HAP-1 (cell line): ENCODE measurements around the gene MOB3C.

ENCODE experiments used
- DNase-seq, 2 experiments: peaks; one replicate each; pipeline ENCODE4 v3.0.0-alpha.2; 2016 to 2020; ENCODE audit warnings: low spot score in 2 of 2
- H3K27me3 ChIP-seq: fragments of 250-450 bp; sonication (Bioruptor Pico); 2 replicates; pipeline ENCODE4 v1.5.1; 2020; ENCODE audit warnings: low read depth, mild to moderate bottlenecking, moderate library complexity
- H3K36me3 ChIP-seq: fragments of 250-450 bp; sonication (Bioruptor Pico); replicated peaks from 2 replicates; pipeline ENCODE4 v1.5.1; 2020; ENCODE audit warnings: mild to moderate bottlenecking
- H3K4me1 ChIP-seq: fragments of 250-450 bp; sonication (Bioruptor Pico); 2 replicates; pipeline ENCODE4 v1.5.1; 2020; ENCODE audit warnings: mild to moderate bottlenecking
- H3K4me3 ChIP-seq: fragments of 250-450 bp; sonication (Bioruptor Pico); 2 replicates; pipeline ENCODE4 v1.5.1; 2020; ENCODE audit warnings: mild to moderate bottlenecking, moderate library complexity
- H3K9me3 ChIP-seq: fragments of 250-450 bp; sonication (Bioruptor Pico); 2 replicates; pipeline ENCODE4 v1.5.1; 2020; ENCODE audit warnings: mild to moderate bottlenecking, moderate library complexity
- in situ Hi-C: fragments of 300-500 bp; cut with MboI; formaldehyde crosslinking; loops from 3 replicates; pipeline ENCODE4 v1.14.3; 2020; ENCODE audit warnings: low sequenced_read_pairs, inconsistent platforms, mixed read lengths

The MOB3C gene

GRCh38 chr1:46585312-46585938 is 31.2 kb downstream of the MOB3C start:
- Histone ChIP-seq H3K4me3 (no peak overlapping the region), H3K27me3 (no peaks in the 10 kb centered on the region), H3K9me3 (no peaks in the 10 kb centered on the region), H3K4me1 (no peaks in the 10 kb centered on the region), H3K36me3 (peaks cover 15% of the 10 kb centered on the region)
- in situ Hi-C loops = no loop called here
- no peak for DNase-seq

DNA sequence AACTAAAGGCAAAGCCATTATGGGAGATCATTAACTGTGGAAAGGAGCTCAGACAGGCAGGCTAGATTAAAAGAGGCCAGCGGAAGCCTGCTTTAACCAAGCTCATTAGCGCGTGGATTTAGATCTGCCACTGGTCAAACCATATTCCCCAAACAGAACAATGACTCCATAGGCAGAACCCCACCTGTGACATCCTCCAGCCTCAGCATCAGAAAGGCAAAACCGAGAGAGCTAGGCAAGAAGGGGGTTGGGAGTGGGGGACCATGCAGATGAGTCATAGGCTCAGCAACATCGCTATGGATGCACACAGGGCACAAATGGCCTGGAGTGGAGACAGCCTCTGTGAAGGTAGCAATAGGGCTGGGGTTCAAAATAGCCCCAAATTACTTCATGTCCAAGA is 33.1 kb downstream of the MOB3C start:
- H3K36me3 ChIP-seq = peaks cover 15% of the 10 kb centered on the region
- in situ Hi-C loops = no loop called here
- H3K27me3 ChIP-seq = no peaks in the 10 kb centered on the region
- H3K4me1 ChIP-seq = no peaks in the 10 kb centered on the region
- DNase-seq = no peak
- no peaks in the 10 kb centered on the region for H3K9me3 ChIP-seq
- H3K4me3 ChIP-seq = no peak overlapping the region

GRCh38 chr1:46582972-46583371 is 33.6 kb downstream of the MOB3C start:
- DNase-seq = no peak
- no peaks in the 10 kb centered on the region for H3K9me3 ChIP-seq

DNA sequence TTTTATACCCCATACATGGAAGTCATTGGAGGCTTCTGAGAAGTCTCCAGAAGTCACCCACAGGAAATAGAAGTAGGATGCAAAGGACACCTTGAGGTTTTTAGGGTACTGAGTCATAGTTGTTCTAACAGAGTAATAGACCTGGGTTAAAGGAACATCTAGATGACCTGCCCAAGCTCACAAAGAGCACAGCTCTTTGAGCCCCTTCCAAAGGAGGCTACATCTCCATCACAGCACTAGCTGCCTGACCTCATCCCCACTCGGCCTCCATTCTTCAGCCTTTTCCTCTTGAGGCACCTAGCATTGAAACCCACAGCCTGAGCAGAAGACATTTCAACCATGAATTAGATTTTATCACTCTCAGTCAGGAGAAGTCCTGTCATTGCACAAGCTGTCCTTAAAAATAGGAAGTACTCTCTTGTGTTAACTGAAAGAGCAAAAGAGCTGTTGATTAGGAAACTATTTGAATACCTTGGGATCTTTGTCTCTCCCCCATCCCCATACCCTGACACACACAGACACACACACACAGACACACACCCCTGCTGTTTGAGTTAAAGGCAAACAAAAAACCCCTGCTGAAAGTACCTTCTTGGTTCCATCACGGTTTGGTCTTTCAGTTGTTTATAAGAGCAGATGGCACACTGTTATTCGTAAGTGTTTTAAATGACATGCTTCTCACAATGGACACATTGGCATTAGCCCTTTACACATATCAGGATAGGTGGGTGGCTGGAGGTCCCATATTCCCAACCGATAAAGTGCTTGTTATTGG is 34.7 kb downstream of the MOB3C start:
- no peak overlapping the region for H3K4me3 ChIP-seq
- no peaks in the 10 kb centered on the region for H3K4me1 ChIP-seq
- H3K36me3 ChIP-seq = peaks cover 15% of the 10 kb centered on the region
- in situ Hi-C loops = no loop called here
- H3K27me3 ChIP-seq = no peaks in the 10 kb centered on the region
- no peak for DNase-seq
- H3K9me3 ChIP-seq = no peaks in the 10 kb centered on the region

More at GRCh38 chr1:46582972-46583371, 33.6 kb downstream of the MOB3C start:
- no peaks in the 10 kb centered on the region for H3K4me1 ChIP-seq
- in situ Hi-C loops = no loop called here
- peaks cover 15% of the 10 kb centered on the region for H3K36me3 ChIP-seq
- H3K27me3 ChIP-seq = no peaks in the 10 kb centered on the region
- no peak overlapping the region for H3K4me3 ChIP-seq

DNA sequence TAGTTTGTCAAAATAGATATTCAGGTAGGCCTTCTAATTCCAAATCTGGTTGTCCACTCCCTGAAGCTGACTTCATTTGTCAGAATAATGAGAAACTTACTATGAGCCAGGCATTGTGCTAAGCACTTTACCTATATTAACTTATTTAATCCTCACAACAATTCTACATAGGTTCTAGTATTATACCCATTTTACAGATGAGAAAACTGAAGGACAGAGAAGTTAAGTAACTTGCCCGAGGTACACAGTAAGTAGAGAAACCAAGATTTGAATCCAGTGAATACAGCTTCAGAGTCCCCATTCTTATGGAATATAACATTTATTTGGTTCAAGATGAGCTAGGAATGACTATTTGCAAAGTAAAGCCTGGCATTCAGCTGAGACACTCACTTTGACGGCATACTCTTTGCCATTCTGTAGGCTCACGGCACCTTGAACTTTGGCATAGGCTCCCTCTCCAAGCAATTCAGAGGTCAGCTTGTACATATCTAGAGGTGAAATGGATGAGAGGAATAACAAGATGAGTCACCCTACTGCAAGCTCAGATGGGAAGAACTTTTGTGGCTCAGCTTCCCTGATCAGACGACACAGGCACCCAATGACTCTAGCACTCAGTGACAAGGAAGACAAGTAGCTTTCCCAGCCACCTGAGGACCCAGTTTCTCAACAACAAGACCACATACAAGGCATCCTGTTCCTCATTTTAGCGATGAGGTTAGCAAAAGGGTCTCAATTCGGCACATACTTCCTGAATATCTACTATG is 36.3 kb downstream of the MOB3C start:
- no peak for DNase-seq
- Histone ChIP-seq H3K4me1 (no peaks in the 10 kb centered on the region), H3K4me3 (no peak overlapping the region), H3K36me3 (peaks cover 12% of the 10 kb centered on the region), H3K27me3 (no peaks in the 10 kb centered on the region), H3K9me3 (no peaks in the 10 kb centered on the region)
- in situ Hi-C loops = no loop called here

GRCh38 chr1:46577671-46578070 is 38.9 kb downstream of the MOB3C start:
- in situ Hi-C loops = no loop called here
- peaks cover 22% of the 10 kb centered on the region for H3K36me3 ChIP-seq
- no peaks in the 10 kb centered on the region for H3K9me3 ChIP-seq
- H3K27me3 ChIP-seq = no peaks in the 10 kb centered on the region
- no peak for DNase-seq
- no peaks in the 10 kb centered on the region for H3K4me1 ChIP-seq
- no peak overlapping the region for H3K4me3 ChIP-seq

GRCh38 chr1:46576596-46576995 is 40.0 kb downstream of the MOB3C start:
- in situ Hi-C loops = no loop called here
- H3K36me3 ChIP-seq = peaks cover 19% of the 10 kb centered on the region
- H3K4me3 ChIP-seq = no peak overlapping the region
- H3K27me3 ChIP-seq = no peaks in the 10 kb centered on the region
- H3K4me1 ChIP-seq = no peaks in the 10 kb centered on the region
- H3K9me3 ChIP-seq = no peaks in the 10 kb centered on the region
- no peak for DNase-seq

DNA sequence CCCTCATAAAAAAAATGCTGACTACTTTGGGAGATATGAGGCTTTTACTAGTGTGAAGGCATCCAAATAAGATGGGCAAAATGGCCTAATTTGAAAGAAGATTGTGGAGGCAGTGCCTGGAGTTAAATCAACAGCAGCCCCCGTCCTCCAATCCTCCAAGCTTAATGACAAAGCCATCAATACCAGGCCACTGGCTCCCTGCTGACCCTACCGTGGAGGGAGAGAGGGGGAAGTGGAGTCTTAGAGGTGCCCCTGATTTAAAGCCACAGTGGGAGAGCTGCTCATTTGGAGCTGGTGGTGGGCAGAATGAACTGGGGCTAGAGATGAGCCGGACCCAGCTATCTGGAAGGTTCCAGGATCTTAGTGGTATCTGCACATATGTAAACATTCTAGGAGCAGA is 40.8 kb downstream of the MOB3C start:
- in situ Hi-C loops = no loop called here
- H3K36me3 ChIP-seq = peaks cover 17% of the 10 kb centered on the region
- no peak for DNase-seq
- no peak overlapping the region for H3K4me3 ChIP-seq
- no peaks in the 10 kb centered on the region for H3K4me1 ChIP-seq
- no peaks in the 10 kb centered on the region for H3K9me3 ChIP-seq
- no peaks in the 10 kb centered on the region for H3K27me3 ChIP-seq

GRCh38 chr1:46575300-46575699 is 41.3 kb downstream of the MOB3C start:
- no peak for DNase-seq
- in situ Hi-C loops = no loop called here
- Histone ChIP-seq H3K4me1 (no peaks in the 10 kb centered on the region), H3K9me3 (no peaks in the 10 kb centered on the region), H3K4me3 (no peak overlapping the region), H3K36me3 (peaks cover 15% of the 10 kb centered on the region), H3K27me3 (no peaks in the 10 kb centered on the region)

- Histone ChIP-seq H3K4me1 (no peaks in the 10 kb centered on the region), H3K9me3 (no peaks in the 10 kb centered on the region), H3K36me3 (peaks cover 13% of the 10 kb centered on the region; the same call in 1 of the 2 replicates), H3K27me3 (no peaks in the 10 kb centered on the region), H3K4me3 (no peak overlapping the region)
- DNase-seq = no peak
- in situ Hi-C loops = no loop called here
These were observed 44.9 kb downstream of the MOB3C start for GRCh38 chr1:46571691-46572225.

DNA sequence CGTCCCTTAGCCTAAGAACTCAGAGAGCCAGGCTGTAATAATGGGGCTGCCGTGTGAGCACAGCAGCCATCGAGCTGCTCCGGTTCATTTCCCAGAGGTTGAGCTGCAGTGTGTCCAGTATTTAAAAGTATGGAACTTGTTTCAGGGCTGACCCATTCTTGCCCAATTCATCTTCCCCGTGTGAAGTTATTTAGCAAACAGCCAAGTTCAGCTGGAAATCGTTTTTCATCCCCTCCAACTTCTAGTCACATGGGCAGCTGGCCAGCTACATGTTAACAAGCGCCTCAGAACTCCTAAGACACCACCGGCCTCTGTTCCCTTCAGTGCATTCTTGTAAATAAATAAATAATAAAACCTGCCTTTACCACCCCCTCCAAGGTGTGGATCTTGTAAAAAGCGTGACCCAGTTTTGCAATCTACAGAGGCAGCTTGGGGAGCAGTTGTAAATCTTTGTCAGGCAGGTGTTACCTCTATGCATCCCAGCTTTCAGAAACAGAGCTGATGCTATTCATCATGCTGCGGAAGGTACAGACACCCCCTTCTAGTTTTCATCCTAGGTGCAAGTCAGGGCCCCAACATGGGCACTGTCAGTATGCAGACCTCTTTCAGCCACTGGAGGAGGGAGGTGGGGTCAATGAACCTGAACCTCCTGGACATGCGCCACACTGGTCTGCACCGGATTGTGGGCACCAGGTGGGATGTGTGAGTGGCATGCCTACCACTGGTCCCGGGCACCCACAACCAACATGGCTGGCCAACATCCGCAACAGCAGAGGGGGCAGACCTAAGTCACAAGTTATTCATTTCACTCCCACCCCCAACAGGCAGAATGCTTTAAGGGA is 46.5 kb downstream of the MOB3C start:
- H3K27me3 ChIP-seq = no peaks in the 10 kb centered on the region
- peaks cover 13% of the 10 kb centered on the region; the same call in 1 of the 2 replicates for H3K36me3 ChIP-seq
- no peaks in the 10 kb centered on the region for H3K9me3 ChIP-seq
- no peak overlapping the region for H3K4me3 ChIP-seq
- no peak for DNase-seq
- H3K4me1 ChIP-seq = no peaks in the 10 kb centered on the region
- in situ Hi-C loops = no loop called here

DNA sequence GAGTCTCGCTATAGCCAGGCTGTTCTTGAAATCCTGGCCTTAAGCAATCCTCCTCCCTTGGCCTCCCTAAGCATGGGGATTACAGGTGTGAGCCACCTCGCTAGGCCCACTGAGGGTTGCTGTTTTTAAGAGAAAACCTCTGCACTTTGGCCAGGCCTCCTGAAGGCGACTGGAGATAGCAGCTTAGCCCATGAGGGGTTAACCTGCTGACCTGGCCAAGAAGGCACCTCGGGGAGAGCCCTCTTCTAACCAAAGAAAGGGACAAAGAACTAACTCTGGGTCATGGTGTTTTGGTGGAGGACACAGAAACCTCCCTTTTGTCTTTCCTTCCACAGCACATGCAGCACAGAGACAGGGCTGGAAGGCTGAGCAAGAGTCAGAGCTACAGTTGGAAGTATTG is 47.5 kb downstream of the MOB3C start:
- no peaks in the 10 kb centered on the region for H3K27me3 ChIP-seq
- no peak overlapping the region for H3K4me3 ChIP-seq
- H3K4me1 ChIP-seq = no peaks in the 10 kb centered on the region
- DNase-seq = no peak
- in situ Hi-C loops = no loop called here
- H3K36me3 ChIP-seq = peaks cover 6% of the 10 kb centered on the region
- H3K9me3 ChIP-seq = no peaks in the 10 kb centered on the region

DNA sequence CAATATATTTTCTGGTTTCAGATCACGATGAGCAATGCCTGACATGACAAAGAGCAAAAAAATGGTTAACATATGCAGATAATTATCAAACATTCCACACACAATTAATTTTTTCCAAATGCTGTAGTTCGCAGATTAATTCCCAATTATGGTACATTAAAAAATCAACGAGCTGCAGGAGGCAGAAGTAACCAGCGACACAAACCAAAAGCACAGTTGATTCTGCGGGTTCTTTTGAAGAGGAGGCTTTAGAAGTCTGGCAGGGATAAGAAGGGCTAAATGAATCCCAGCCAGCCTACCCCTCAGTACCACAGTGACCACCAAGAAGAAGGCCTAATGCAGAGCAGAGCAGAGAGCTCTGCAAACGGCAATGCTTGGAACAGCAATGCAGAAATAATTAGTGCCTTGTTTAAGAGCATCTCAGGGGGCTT is 48.1 kb downstream of the MOB3C start:
- H3K4me1 ChIP-seq = no peaks in the 10 kb centered on the region
- in situ Hi-C loops = no loop called here
- no peak for DNase-seq
- H3K4me3 ChIP-seq = no peak overlapping the region
- H3K27me3 ChIP-seq = no peaks in the 10 kb centered on the region
- no peaks in the 10 kb centered on the region for H3K9me3 ChIP-seq
- H3K36me3 ChIP-seq = peaks cover 4% of the 10 kb centered on the region; the same call in 1 of the 2 replicates
